ENCODE results near the gene SLC44A1.

The SLC44A1 gene

DNA sequence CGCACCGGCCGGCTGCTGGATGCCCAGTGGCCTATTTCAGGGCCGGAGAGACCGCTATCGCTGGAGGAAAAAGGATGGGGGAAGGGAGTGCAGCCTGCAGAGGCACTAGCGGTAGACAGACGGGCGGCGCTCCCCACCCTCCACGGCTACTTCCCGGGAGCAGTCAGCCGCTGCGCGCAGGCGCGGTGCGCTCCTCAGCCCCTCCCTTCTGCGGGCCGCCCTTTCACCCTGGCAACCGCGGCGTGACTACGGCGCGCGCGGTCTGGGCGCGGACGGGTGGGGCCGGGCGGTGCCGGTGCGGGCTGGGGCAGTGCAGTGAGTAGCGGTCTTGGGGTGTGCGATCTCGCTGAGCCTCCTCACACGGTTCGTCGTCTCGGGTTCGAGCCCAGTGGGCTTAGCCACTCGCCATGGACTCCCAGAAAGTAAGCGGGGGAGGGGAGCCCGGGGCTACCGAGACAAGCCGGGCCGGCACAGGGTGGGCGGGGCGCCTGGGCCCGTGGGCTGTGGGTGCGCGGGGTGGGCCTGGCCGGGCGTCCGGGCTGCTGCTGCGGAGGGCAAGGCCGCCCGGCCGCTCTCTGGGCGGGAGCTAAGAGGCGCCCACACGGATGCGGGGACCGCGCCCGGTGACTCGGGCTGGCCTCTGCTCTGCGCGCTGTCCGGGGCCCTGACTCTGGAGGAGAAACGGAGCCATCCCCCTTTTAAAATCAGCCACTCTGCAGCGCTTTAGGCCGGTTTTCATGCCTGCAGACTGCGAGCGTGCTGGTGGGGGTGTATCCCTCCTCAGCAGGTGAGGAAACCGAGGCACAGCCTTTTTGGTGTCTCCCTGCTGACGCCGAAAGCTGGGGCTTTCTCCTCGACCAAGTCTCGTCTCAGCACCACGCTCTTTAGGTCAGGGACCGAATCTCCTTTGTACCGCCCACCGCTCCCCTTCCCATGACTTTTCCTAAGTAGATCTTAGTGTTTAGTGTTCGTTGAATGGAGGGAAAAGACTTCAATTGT, 203.7 kb downstream of the SLC44A1 start, which contains the start of gene FSD1L:
Gene FSD1L (plus strand): TSS at position 221 of the 999 bp plus-strand sequence. CDS start 187 bp downstream, at position 408.
- TF ChIP-seq, protein P1, sequence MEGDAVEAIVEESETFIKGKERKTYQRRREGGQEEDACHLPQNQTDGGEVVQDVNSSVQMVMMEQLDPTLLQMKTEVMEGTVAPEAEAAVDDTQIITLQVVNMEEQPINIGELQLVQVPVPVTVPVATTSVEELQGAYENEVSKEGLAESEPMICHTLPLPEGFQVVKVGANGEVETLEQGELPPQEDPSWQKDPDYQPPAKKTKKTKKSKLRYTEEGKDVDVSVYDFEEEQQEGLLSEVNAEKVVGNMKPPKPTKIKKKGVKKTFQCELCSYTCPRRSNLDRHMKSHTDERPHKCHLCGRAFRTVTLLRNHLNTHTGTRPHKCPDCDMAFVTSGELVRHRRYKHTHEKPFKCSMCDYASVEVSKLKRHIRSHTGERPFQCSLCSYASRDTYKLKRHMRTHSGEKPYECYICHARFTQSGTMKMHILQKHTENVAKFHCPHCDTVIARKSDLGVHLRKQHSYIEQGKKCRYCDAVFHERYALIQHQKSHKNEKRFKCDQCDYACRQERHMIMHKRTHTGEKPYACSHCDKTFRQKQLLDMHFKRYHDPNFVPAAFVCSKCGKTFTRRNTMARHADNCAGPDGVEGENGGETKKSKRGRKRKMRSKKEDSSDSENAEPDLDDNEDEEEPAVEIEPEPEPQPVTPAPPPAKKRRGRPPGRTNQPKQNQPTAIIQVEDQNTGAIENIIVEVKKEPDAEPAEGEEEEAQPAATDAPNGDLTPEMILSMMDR (IDR thresholded peaks at IDR 0.05) = no peak
- intact Hi-C loops (cut with DNase I; ENCODE audit: low total_unique reads) = no loop called here
- peak; percentile 87 to 94 for DNase-seq
- Histone ChIP-seq H3K36me3 (no peaks in the 10 kb centered on the region), H3K9me3 (no peaks in the 10 kb centered on the region), H3K4me1 (peaks cover 0 to 14% (median 7%) of the 10 kb centered on the region in 4 donors), H3K27ac (peak within 1 kb of the TSS; percentile 75 to 80), H3K27me3 (no peaks in the 10 kb centered on the region), H3K4me3 (peak within 1 kb of the TSS; percentile 73 to 96)

DNA sequence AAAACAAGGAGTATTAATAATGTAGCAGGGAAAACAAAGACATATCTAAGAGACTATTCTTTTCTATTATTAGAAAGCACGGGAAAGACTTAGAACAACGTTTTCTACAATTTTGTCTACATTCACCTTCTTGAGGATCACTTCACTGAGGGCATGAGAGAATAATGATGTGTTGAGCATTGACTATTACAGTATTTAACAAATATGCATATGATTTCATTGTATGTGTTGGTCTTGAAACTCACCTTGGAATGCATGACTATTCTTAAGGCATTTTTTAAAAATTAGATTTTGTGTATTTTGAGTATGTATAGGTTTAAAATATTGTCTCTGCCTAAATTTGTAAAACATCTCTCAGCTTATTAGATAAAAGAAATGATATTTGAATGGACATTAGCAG, 204.6 kb downstream of the SLC44A1 start:
- TF ChIP-seq, protein P1 (IDR thresholded peaks at IDR 0.05) = no peak
- DNase-seq = no peak
- Histone ChIP-seq H3K27ac (peak overlapping the region in 1 of 2 donors; percentile 80), H3K27me3 (no peaks in the 10 kb centered on the region), H3K36me3 (no peaks in the 10 kb centered on the region), H3K4me3 (peak overlapping the region; percentile 73 to 96), H3K9me3 (no peaks in the 10 kb centered on the region), H3K4me1 (peaks cover 0 to 14% (median 7%) of the 10 kb centered on the region in 4 donors)
- intact Hi-C loops (cut with DNase I; ENCODE audit: low total_unique reads) = no loop called here

DNA sequence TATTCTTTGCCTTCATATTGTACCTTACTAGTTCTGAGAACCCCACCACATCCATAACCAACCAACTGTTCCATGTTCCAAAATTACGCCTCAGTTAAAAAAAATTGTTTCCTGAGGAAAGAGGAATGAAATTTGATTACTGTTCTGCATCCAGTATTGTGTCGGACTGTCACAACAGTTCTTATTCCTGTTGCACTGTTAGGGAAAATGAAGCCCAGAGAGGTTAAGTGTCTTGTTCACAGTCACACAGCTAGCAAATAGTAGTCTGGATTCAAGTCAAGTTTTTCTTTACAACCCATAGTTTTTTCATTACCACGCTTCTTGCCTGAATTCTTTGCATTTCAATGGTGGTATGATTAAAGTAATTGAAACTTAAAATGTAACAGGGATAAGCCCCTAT, 207.7 kb downstream of the SLC44A1 start:
- no peak for DNase-seq

DNA sequence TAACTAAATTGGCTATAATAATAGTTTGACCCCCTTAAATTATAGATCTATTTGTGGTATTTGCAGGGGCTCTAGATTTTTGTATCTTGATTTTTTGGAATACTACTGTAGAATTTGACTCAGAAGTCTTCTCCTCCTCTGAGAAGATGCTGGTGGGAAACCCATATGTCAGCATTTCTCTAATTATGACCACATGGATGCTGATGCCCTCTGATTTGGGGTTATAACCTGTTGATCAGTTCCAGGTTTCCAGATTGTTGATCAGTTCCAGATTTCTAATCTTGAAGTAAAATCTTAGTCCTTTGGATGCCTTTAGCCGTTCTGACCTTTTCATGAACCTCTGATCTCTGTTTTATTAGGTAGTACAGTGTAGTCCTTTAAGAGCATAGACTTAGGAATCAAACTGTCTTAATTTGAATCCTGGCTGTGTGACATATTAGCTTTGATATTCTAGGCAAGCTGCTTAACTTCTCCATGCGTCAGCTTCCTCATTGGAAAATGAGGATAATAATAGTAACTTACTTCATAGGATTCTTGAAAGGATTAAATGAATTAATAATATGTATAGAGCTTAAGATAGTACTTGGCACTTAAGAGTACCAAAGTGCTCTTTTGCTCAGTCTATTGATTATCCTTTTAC, 211.5 kb downstream of the SLC44A1 start:
- Histone ChIP-seq H3K4me1 (peaks cover 0 to 11% (median 4%) of the 10 kb centered on the region in 4 donors), H3K27ac (no peak overlapping the region), H3K9me3 (no peaks in the 10 kb centered on the region), H3K36me3 (no peaks in the 10 kb centered on the region), H3K27me3 (no peaks in the 10 kb centered on the region), H3K4me3 (no peak overlapping the region)
- DNase-seq = no peak
- TF ChIP-seq, protein P1 (IDR thresholded peaks at IDR 0.05) = no peak
- intact Hi-C loops (cut with DNase I; ENCODE audit: low total_unique reads) = no loop called here

More for the DNA sequence above, 207.7 kb downstream of the SLC44A1 start:
- Histone ChIP-seq H3K27ac (no peak overlapping the region), H3K4me3 (no peak overlapping the region), H3K9me3 (no peaks in the 10 kb centered on the region), H3K36me3 (no peaks in the 10 kb centered on the region), H3K4me1 (peaks cover 0 to 17% (median 8%) of the 10 kb centered on the region in 4 donors), H3K27me3 (no peaks in the 10 kb centered on the region)
- TF ChIP-seq, protein P1 (IDR thresholded peaks at IDR 0.05) = no peak
- intact Hi-C loops (cut with DNase I; ENCODE audit: low total_unique reads) = no loop called here

DNA sequence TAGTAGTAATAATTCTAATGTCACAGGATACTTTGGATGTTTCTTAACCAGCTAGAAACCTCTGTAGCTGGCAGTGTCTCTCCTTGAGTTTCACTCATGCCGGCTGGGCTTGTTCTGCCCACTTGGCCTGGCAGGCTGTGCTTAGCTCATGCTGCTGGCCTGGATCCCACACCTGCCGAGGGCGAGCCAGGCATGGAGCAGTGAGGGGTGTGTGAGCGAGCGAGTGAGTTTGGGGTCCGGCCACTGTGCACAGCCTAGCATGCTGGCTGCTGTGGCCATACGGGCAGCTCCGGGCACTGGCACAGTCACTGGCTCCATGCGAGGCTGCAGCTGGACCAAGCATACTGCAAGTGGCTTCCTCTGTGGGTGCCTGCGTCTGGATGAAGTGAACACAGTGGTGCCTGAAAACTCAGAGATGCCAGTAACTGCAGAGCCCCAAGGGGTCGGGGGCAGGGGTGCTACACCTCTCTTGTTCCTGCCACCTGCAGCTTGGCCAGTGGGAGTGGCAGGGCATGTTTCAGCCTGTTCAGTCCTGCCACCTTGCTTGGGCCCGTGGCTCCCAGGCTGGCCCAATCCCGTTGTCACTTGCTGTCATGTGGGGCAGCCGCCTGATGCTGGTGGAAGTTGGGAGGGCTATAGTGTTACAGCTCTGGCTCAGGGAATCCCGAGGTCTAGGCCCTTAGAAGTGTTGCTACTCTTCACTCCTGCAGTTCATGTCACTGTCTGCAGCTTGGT, 213.3 kb downstream of the SLC44A1 start:
- Histone ChIP-seq H3K27ac (no peak overlapping the region), H3K4me3 (no peak overlapping the region), H3K27me3 (no peaks in the 10 kb centered on the region), H3K36me3 (no peaks in the 10 kb centered on the region), H3K9me3 (no peaks in the 10 kb centered on the region), H3K4me1 (peaks cover 0 to 11% (median 4%) of the 10 kb centered on the region in 4 donors)
- DNase-seq = no peak
- intact Hi-C loops (cut with DNase I; ENCODE audit: low total_unique reads) = no loop called here
- TF ChIP-seq, protein P1 (IDR thresholded peaks at IDR 0.05) = no peak
